Upper lobe of right lung (tissue), 1 donor: Measurements from ENCODE around the gene PHLDB1. TPM values are rescaled to one million over a fixed set of nuclear protein-coding genes. Genes with fewer than 3 reads are reported as not detected.
"Not testable (repeated sequence)": the region's sequence is repeated elsewhere in the genome, so short reads cannot be mapped to it uniquely, and the experiment has no call there.

Experiments
- ATAC-seq: fragments of 200-7000 bp; cut with Tn5 transposase; one replicate; pipeline ENCODE4 v1.9.1; 2020; ENCODE audit warnings: mild to moderate bottlenecking, moderate library complexity
- DNase-seq: peaks from one replicate; pipeline ENCODE4 v3.0.0-alpha.2; 2020
- H3K27ac ChIP-seq: fragments of 200-600 bp; one replicate; pipeline ENCODE4 v1.8.0; 2022
- H3K27me3 ChIP-seq: fragments of 200-600 bp; one replicate; pipeline ENCODE4 v1.8.0; 2022; ENCODE audit warnings: mild to moderate bottlenecking
- H3K36me3 ChIP-seq: fragments of 200-600 bp; one replicate; pipeline ENCODE4 v1.8.0; 2022
- H3K4me1 ChIP-seq: fragments of 200-600 bp; one replicate; pipeline ENCODE4 v1.8.0; 2022
- H3K4me3 ChIP-seq: fragments of 200-600 bp; one replicate; pipeline ENCODE4 v1.8.0; 2022; ENCODE audit warnings: mild to moderate bottlenecking
- H3K9me3 ChIP-seq: fragments of 200-600 bp; one replicate; pipeline ENCODE4 v1.8.0; 2022
- CTCF ChIP-seq: fragments of 200-600 bp; IDR thresholded peaks from one replicate; pipeline ENCODE4 v1.8.0; 2022; ENCODE audit warnings: antibody characterized with exemption
- intact Hi-C: fragments of 100-400 bp; cut with DNase I; formaldehyde crosslinking; loops from one replicate; pipeline ENCODE4 v1.11.0; 2022
- total RNA-seq: library from RNA; stranded (reverse); fragmentation: NEBNext Ultra II Directional; extraction: Animal tissue kit (Norgen Biotek cat#: 25700); gene quantifications from one replicate; pipeline ENCODE4 v1.2.1, GENCODE V29; 2021
- donor health status: DM: no; HTN: yes; CAD: no; lungs with severe emphysema.

Gene PHLDB1
- total RNA-seq, 1 donor from 2014 or later, result 79.6 TPM

DNA sequence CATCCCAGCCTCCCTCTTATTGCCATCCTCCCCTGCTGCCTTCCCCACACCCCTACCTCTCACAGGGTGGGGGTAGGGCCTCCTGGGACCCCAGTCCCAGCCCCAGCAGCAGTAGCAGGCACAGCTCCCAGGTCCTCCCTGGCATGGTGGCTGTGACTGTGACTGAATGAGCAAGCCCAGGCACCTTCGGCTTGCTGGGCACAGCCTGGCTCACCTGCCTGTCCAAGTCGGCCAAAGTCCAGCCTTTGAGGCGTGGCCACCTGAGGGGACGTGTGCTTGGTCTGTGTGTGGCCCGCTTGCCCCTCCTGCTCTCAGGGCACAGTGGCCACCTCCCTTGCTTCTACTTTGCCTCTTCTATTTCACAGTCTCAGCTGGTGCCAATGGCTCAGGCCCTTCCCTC lies 72.1 kb downstream of the PHLDB1 start, which contains the start of gene TREH:
TREH (minus strand) TSS at position 168 of the 400 bp plus-strand sequence; CDS start at position 145, 23 bp downstream.
- DNase-seq (peak; percentile 43), ATAC-seq (peak; percentile 62)
- no peaks in the 10 kb centered on the region for H3K4me1 ChIP-seq
- intact Hi-C loops, result no loop called here
- H3K36me3 ChIP-seq, result no peaks in the 10 kb centered on the region
- H3K27me3 ChIP-seq, result no peaks in the 10 kb centered on the region
- no peak for TF ChIP-seq CTCF
- no peak within 1 kb of the TSS for H3K4me3 ChIP-seq
- no peak within 1 kb of the TSS for H3K27ac ChIP-seq
- H3K9me3 ChIP-seq, result no peaks in the 10 kb centered on the region

- no peak for DNase-seq
- Histone ChIP-seq H3K27ac (no peak overlapping the region), H3K4me1 (no peaks in the 10 kb centered on the region), H3K36me3 (no peaks in the 10 kb centered on the region), H3K9me3 (no peaks in the 10 kb centered on the region), H3K27me3 (no peaks in the 10 kb centered on the region), H3K4me3 (no peak overlapping the region)
- TF ChIP-seq CTCF, result no peak
- intact Hi-C loops, result no loop called here
- ATAC-seq, result no peak
These were observed 75.0 kb downstream of the PHLDB1 start for GRCh38 chr11:118682372-118682771.

DNA sequence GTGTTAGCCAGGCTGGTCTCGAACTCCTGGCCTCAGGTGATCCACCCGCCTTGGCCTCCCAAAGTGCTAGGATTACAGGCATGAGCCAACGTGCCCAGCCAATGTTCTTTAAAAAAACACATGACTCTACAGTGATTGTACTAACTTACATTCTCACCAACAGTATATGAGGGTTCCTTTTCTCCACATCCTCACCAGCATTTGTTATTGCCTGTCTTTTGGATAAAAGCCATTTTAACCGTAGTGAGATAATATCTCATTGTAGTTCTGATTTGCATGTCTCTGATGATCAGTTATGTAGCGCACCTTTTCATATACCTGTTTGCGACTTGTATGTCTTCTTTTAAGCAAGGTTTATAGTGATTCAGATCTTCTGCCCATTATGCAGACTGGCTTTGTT lies 75.5 kb downstream of the PHLDB1 start:
- H3K27me3 ChIP-seq, intact Hi-C loops: not testable (repeated sequence)

GRCh38 chr11:118684187-118684586 lies 76.8 kb downstream of the PHLDB1 start:
- no peak for TF ChIP-seq CTCF
- Histone ChIP-seq H3K9me3 (no peaks in the 10 kb centered on the region), H3K4me3 (no peak overlapping the region), H3K27ac (no peak overlapping the region), H3K27me3 (no peaks in the 10 kb centered on the region), H3K36me3 (no peaks in the 10 kb centered on the region), H3K4me1 (no peaks in the 10 kb centered on the region)
- no peak for ATAC-seq
- DNase-seq, result no peak
- intact Hi-C loops, result no loop called here

More for the DNA sequence above, 75.5 kb downstream of the PHLDB1 start:
- not testable (repeated sequence) for H3K27ac ChIP-seq, H3K4me1 ChIP-seq, H3K9me3 ChIP-seq, DNase-seq, ATAC-seq, H3K4me3 ChIP-seq, H3K36me3 ChIP-seq

GRCh38 chr11:118687906-118688305 lies 80.5 kb downstream of the PHLDB1 start:
- TF ChIP-seq CTCF, result no peak
- no peaks in the 10 kb centered on the region for H3K27me3 ChIP-seq
- no peak for ATAC-seq
- H3K27ac ChIP-seq, result no peak overlapping the region
- H3K9me3 ChIP-seq, result no peaks in the 10 kb centered on the region
- peaks cover 11% of the 10 kb centered on the region for H3K4me1 ChIP-seq
- no peak overlapping the region for H3K4me3 ChIP-seq
- intact Hi-C loops, result loop anchor here (5.0 kb wide), 1 partner anchor 269 kb away; the partner anchor contains the start of gene UPK2
- peak; percentile 49 for DNase-seq
- no peaks in the 10 kb centered on the region for H3K36me3 ChIP-seq

GRCh38 chr11:118688339-118688738 lies 80.9 kb downstream of the PHLDB1 start:
- intact Hi-C loops, result loop anchor here (5.0 kb wide), 1 partner anchor 269 kb away; the partner anchor contains the start of gene UPK2
- H3K4me3 ChIP-seq, H3K27ac ChIP-seq, H3K27me3 ChIP-seq, ATAC-seq, H3K36me3 ChIP-seq, H3K9me3 ChIP-seq: not testable (repeated sequence)
- H3K4me1 ChIP-seq, result peaks cover 11% of the 10 kb centered on the region
- DNase-seq, result peak; percentile 26
